Activated CD8-positive, alpha-beta memory T cell treated with anti-CD3 and anti-CD28 coated beads for 24 hours (primary cell): ENCODE results near the gene HSD17B2.
A peak's percentile ranks its signal among the peaks of the same experiment; 100 is the strongest.
"Not testable (repeated sequence)": the region's sequence is repeated elsewhere in the genome, so short reads cannot be mapped to it uniquely, and the experiment has no call there.

Source experiments
- DNase-seq: peaks from one replicate; pipeline ENCODE4 v3.0.0-alpha.2; 2020

Gene HSD17B2, protein sequence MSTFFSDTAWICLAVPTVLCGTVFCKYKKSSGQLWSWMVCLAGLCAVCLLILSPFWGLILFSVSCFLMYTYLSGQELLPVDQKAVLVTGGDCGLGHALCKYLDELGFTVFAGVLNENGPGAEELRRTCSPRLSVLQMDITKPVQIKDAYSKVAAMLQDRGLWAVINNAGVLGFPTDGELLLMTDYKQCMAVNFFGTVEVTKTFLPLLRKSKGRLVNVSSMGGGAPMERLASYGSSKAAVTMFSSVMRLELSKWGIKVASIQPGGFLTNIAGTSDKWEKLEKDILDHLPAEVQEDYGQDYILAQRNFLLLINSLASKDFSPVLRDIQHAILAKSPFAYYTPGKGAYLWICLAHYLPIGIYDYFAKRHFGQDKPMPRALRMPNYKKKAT

DNA sequence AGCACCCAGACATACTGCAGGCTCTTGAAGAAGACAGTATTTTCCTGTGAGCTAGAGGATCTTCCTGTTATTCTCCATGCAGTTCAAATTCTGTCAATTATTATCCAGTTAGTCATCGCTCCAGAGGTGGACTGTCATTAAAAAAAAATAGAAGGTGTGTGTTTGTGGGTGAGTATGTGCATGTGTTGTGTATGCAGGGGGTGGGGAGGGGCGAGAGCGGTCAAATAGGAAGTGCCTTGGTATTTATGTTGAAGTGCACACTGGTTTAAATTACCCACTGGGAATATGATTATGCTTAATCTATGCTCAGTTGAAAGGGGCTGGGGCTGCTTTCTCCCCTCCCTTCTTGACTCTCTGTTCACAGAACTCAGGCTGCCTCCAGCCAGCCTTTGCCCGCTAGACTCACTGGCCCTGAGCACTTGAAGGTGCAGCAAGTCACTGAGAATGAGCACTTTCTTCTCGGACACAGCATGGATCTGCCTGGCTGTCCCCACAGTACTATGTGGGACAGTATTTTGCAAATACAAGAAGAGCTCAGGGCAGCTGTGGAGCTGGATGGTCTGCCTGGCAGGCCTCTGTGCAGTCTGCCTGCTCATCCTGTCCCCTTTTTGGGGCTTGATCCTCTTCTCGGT, at the start of gene HSD17B2:
TSS of gene HSD17B2 (plus strand) at position 273 of the 632 bp plus-strand sequence. CDS start at position 445, 172 bp downstream.
- no peak for DNase-seq

DNA sequence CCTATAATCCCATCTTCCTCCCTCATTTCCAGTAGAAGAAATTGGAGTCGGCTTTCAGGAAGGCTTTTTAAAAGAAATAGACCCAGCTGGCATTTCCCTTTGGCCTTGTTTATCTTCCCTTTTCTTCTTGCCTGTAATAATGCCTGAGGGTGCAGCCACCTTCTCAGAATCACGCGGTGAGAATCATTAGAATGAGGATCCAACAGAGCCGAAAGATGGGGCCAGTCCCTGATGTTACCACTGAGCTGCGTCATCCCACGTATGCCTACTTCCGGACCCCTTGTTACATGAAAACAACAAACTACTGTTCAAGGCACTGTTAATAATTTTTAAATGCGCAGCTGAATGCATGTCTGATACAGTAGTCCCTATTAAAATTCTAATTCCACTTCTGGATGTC, 47.9 kb upstream of the HSD17B2 start:
- no peak for DNase-seq

DNA sequence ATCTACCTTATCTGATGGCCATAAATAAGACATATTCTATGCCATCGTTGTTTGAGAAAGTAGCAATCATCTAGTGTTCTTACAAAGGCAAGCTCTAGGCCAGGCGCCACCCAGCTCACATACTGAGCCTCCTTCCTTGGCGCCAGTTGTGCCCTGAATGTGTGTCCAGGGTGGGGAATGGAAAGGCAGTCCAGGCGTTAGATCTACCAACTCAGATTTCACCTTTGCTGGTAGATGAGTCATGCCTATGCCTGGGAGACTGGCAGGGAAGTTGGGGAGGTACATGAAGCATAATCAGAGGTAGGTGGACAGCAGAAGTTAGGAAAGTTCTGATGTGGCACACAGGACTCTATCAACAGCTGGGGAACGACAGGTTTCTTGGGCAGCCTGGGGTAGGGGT, 47.3 kb upstream of the HSD17B2 start:
- DNase-seq: no peak

DNA sequence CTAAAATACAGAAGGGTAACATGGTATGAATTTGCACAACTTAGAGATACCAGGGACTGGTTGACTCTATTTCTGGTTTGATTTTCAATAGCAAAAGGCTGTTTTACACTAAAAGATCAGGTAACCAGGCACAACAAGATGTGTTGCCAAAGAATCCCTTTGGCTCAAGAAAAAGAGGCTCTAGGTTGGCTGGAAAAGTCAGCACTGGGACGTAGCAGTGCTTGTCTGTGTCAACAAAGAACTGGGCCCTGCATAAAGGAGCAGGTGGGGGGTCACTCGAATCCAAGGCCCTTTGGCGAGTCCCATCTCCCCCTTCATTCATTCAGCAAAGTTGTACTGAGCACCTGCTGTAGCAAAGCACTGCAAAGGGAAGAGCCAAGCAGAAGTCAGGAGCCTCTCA, 42.2 kb upstream of the HSD17B2 start:
- DNase-seq: no peak

DNA sequence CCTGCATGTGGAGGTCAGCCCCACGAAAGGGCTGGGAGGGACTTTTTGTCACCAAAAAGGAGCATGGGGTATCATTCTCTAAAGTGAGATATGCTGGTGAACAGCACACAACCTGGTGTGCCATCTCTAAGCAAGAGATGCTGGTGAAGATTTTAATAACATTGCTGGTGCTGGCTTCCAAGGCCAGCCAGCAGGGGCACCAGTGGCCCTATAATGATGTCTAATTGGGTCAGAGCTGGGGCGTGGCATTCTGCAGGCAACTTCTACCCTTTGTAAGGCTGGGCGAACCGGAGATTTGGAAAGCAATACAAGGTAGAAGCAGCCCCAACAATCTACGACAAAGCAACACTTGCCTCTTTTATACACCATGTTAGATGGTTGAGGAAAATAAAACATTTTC, 40.6 kb upstream of the HSD17B2 start:
- no peak for DNase-seq

DNA sequence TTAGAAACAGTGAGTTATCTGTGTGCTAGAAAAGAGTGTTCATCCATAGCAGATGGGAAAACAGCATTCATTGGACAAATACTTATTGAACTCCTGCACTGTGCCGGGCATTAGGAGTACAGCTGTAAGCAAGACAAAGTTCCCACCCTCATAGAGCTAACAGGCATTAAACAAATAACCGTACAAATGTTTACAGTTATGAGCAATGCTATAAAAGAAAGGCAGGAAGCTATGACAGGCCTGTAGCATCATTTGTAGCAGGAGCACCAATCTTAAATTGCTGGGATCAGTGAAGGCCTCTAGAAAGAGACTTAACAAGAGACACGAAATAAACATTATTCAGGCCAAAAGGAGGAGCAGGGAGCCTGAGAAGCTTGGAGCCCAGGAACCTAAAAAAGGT, 39.4 kb upstream of the HSD17B2 start:
- no peak for DNase-seq

DNA sequence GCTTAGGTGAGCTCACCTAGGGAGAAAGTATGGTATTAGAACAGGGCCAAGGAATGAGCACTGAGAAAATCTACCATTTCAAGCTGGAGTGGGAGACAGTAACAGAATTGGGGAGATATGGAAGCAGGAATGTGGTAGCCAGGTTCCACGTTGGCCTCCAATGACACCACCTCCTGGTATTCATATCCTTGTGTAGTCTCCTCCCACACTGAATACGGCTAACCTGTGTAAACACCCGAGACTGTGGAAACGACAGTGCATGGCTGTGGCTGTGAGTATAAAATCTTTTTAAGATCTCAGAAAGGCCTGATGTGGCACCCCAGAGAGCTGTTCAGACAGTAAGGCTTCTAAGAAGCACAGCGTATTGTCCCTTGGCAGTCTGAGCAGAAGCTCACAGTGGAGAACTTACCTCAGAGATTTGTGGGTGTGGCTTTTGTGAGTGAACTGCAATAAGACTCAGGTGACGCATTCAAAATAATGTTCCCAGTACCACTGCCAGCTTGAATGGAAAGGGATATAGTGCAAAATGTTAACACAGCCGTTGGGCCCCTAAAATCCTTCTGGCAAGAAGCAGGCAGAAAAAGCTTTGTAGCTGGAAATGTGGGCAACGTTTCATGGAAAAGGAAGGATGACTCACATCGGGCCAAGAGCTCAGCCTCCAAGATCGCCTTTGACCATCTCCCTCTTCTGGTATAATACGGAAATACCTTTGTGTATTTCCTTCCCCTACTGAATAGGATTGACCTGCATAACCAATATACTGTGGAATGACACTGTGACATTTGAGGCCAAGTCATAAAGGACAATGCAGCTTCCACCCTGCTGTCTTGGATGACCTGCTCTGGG, 38.2 kb upstream of the HSD17B2 start:
- DNase-seq: no peak

DNA sequence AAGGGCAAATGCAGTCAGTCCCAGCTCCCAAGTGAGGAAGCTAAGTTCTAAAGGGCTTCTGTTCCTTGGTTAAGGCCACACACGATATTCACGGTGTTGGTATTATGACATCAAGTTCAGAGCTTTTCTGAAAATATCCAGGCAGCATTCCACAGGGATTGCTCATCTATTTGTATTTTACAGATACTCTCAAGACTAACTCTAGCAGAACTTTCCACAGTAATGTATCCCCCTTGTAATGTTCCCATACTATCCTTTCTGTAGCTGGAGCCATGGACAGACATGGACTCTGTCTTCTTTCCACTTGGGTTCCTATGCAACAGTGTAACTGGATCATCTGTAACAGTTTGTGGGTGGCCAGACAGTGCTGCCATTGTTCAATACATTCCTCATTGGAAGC, 37.3 kb upstream of the HSD17B2 start:
- DNase-seq: no peak

DNA sequence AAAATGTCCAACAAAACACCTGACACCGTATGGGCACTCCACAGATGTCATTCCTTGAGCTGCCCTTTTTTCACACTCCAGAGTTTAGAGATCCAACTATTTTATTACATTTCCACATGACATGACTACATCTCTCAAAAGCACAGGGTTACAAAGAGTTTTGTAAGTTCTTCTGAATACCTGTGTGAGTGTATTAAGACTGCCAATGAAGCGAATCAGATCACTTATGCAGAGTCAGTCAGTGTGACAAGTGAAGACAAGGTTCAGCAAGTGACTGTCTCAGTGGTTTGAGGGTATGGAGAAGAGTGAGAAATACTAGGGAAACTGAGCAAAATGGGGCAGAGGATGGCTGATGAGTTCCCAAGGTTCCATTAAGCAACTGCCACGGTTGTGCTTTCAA, 32.2 kb upstream of the HSD17B2 start:
- no peak for DNase-seq

DNA sequence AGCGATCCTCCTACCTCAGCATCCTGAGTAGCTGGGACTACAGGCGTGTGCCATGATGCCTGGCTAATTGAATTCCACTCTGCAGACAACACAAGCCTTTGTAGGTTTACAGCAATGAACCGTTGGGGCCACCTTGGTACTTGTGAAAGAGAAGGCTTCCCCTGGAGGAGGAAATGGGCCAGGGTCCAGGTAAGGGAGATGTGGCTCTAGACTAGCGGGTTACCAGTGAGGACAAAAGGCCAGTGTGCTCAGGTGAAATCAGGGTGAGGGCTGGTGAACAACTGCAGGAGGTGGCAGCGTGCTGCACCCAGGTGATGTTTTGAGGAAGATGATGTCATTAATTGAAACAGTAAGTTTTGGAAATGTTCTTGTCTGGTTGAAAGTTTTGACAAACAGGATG, 30.5 kb upstream of the HSD17B2 start:
- no peak for DNase-seq

DNA sequence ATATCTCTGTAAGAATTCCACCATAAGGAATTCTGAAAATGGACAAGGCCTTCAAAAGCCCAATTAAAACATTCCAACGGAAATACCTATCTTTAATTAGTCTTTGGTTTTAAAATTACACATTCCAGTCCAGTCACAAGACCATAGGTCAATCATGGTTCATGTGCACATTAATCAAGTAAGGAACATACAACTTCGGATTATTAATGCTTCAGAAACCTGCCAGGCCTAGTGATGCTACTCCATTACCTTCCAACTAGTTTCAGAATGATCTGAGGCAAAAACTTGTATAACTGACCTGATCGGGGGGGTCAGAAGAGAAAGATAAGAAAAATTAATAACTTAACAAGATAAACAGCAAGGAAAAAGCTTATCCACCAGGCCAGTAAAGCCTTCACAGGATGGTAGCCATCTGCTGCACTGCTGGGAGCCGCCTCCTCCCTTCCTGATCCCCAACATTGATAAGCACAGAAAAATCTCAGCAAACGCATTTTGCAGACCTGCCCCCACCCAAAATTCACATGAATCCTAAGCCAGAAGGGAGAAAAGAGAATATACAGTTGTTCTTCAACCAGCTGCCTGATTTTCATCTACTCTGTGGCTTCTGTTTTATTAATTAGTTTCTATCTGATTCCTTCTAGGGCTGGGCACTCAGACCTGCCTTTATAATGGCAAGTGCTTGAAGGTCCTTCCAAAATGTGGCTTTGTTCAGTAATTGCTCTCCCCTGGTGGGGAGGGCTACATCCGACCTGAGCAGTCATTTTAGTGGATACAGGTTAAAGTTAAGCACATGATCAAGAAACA, 29.8 kb upstream of the HSD17B2 start:
- no peak for DNase-seq

DNA sequence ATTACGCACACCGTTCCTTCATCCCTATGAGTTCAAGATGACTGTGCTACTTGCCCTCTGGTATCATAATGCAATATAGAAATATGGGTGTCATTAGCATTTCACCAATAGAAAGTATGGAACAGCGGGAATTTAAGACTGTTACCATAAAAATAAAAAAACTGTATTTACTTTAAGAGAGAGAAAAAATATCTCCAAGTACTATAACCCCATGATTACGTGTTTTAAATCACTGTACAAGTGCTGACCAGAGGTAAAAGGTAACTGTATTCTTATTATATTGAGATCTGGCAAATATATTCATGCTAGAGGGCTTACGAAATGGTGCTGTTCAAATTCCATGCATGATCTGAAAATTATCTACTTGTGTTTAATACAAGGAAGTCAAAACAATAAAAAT, 29.0 kb upstream of the HSD17B2 start:
- DNase-seq: no peak

DNA sequence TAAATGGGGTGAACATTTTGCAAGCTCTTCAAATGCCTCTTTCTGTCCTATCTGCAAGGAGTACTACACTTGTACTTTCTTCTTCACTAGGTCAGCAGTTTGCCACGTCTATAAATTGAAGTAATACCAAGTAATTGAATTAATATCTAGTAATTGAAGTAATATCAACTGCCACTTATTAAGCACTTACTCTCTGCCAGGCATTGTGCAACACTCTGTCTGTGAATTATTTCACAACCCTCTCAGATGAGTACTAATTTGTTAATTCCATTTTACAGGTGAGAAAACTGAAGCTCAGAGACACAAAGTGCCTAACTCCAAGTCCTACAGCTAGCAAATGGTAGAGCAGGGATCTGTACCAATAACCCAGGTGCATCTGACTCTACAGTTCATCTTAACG, 27.9 kb upstream of the HSD17B2 start:
- DNase-seq: no peak

DNA sequence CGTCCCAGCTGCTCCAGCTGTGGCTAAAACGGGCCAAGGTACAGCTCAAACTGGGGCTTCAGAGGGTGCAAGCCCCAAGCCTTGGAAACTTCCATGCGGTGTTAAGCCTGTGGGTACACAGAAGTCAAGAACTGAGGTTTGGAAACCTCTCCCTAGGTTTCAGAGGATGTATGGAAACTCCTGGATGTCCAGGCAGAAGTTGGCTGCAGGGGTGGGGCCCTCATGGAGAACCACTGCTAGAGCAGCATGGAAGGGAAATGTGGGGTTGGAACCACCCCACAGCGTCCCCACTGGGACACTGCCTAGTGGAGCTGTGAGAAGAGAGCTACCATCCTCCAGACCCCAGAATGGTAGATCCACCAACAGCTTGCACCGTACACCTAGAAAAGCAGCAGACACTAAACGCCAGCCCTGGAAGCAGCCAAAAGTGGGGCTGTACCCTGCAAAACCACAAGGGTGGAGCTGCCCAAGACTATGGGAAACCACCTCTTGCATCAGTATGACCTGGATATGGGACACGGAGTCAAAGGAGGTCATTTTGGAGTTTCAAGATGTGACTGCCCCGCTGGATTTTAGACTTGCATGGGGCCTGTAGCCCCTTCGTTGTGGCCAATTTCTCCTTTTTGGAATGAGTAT, 26.0 kb upstream of the HSD17B2 start:
- DNase-seq: no peak

DNA sequence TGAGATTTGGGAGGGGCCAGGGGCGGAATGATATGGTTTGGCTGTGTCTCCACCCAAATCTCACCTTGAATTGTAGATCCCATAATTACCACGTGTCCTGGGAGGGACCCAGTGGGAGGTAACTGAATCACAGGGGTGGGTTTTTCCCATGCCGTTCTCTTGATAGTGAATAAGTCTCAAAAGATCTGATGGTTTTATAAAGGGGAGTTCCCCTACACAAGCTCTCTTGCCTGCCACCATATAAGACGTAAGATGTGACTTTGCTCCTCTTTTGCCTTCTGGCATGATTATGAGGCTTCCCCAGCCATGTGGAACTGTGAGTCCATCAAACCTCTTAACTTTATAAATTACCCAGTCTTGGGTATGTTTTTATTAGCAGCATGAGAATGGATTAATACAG, 25.3 kb upstream of the HSD17B2 start:
- not testable (repeated sequence) for DNase-seq

DNA sequence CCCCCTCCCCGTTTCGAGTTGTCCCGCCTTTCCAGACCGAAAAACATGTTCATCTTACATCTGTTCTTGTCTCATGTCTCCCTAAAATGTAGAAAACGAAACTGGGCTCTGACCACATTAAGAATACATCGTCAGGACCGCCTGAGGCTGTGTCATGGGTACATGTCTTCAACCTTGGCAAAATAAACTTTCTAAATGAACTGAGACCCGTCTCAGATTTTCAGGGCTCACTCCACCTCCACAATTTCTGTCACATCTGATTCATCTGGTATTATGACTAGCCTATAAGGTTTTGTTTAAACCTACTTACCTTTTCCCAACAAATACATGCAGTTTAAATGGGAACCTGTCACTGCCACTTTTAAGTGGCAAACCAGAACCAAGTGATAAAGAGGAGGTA, 24.4 kb upstream of the HSD17B2 start:
- no peak for DNase-seq

DNA sequence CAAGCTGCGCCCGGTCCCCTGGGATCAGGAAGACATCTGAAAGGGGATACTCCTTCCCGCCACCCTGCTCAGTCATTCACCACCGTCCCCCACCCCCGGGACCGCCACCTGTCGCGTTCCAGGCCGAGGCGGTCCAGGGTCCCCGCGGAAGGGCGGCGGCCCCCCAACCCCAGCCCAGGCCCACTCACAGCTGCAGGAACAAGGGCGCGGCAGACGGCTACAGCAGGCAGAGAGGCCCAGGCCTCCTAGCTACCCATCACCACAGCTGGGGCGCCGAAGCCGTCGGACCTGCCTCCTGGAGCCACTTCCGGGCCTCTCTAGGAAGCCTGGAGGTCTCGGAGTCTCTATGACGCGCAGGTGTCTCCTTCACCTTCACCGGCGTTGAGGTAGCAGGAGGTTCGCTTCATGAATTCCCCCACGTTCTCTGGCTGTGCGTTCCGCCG, 23.8 kb upstream of the HSD17B2 start, which contains the start of gene SDR42E1:
TSS of gene SDR42E1 (minus strand) at position 272 of the 443 bp plus-strand sequence. CDS start 10,612 bp downstream, outside the sequence.
- peak; percentile 86 for DNase-seq

DNA sequence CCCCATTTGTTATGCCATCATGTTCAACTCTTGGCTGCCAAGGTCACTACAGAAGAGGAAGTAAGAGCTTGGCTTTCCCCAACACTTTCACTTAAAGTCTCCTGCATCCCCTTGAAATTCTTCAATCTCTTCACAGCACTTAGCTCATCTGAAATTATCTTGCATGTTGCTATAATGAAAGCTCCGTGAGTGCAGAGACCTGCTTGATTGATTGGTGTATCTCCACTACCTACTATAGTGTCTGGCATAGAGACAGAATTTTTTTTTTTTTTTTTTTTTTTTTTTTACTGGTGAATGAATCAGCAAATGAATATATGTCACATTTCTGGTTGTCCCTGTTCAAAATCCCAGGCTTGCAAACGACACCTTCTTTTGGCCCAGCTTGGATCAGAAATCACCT, 21.9 kb upstream of the HSD17B2 start:
- DNase-seq: no peak

DNA sequence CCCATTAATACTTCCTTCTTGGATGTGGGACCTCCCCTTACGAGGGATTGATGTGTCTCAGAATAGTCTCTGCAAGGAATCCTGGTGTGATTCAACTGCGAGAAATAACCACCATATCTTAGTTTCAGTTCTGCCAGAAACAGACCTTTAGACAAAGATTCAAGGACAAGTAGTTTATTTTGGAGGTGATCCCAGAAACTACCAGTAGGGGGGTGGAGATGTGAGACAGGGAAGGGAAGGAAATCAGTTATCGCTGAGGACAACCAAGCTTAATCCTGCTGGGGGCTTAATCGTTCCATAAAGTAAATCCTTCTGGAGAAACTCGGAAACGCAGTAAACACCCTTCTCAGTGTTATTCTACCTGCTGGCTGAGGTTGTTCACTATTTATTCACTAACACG, 18.8 kb upstream of the HSD17B2 start:
- DNase-seq: no peak

DNA sequence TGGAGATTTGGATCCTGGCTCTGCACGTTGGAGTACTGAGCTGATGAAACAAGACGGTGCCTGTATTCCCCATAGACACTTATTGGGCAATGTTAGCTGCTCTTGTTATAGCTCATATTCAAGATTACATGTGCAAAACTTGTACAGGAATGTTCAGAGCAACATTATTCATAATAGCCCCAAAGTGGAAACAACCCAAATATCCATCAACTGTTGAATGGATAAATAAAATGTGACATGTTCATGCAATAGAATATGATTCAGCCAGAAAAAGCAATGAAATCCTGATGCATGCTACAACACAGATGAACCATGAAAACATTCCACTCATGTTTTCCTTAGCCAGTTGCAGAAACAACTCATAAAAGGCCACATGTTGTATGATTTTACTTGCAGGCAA, 18.1 kb upstream of the HSD17B2 start:
- DNase-seq: no peak

DNA sequence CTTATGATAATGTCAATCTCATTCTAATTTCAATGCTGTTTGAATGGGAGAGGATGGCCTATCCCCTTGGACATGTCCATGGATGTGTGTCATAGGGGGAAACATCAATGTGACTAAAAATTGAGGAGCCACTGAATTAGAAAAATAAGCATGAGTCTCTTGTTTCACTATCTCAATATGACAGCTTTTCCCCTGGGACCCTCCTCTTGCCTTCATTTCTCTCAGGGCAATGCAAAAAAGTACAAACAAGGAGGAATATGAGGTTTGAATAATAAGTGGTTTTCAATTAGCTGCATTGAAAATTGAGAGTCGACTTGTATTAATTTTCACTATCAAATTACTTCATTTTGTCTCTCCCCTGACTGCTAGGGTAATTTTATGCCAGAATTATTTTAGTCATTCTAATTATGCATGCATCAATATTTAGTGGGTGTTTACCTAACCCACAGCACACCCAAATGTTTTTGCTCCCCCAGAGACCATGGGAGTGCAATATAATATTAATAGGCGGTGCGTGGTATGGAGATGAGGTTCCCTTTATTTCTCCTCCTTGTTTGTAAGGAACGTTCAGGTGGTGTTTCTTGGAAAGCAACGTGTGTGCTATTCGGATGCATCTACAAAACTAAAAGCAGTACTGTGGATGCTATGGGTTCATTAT, 17.0 kb upstream of the HSD17B2 start:
- no peak for DNase-seq

DNA sequence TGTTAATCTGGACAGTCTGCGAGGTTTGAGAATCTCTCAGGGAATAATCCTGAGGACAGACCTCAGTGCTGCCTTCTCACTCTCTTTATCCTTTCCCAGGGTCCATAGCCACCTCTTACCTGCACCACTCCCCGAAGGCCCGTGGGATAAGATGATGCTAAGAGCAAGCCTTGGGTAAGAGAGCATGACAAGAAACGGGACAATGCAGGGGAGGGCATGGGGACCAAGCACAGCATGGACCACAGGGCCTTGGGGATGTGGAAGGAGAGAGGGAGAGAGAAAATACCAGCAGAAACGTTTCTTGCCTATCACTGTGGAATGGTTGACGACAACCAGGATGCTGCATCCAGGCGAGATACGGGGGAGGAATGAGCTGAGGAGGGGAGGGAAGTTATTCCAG, 15.5 kb upstream of the HSD17B2 start:
- no peak for DNase-seq
